HepG2 (cell line): ENCODE results near the gene KCNB1. TPM values are rescaled to one million over a fixed set of nuclear protein-coding genes. Genes with fewer than 3 reads are reported as not detected.
A peak's percentile ranks its signal among the peaks of the same experiment; 100 is the strongest.

Experiments
- ATRX ChIP-seq: sonication (generic); formaldehyde crosslinking; IDR thresholded peaks from 2 replicates; pipeline ENCODE4 v1.4.0; 2020; ENCODE audit warnings: missing genetic modification reagents, borderline replicate concordance
- DNMT3B ChIP-seq: conservative IDR thresholded peaks from 2 replicates; pipeline ENCODE4 v1.6.1; 2016; ENCODE audit warnings: missing biosample characterization, control low read depth
- EZH2 ChIP-seq: conservative IDR thresholded peaks from 2 replicates; pipeline ENCODE4 v1.6.1; 2012; ENCODE audit warnings: mild to moderate bottlenecking, low read depth, low read length, moderate library complexity
- FOXM1 ChIP-seq: sonication (generic); formaldehyde crosslinking; IDR thresholded peaks from 2 replicates; pipeline ENCODE4 v1.5.0; 2020; ENCODE audit warnings: missing genetic modification reagents
- HMGXB4 ChIP-seq, 2 experiments: sonication (generic) in 1 of 2; formaldehyde crosslinking in 1 of 2; IDR thresholded peaks; 2 replicates each; pipeline versions ENCODE4 v1.4.0 to v1.6.1; 2018 to 2020; ENCODE audit warnings: missing genetic modification reagents in 2 of 2, borderline replicate concordance in 1 of 2, low read depth in 1 of 2, mild to moderate bottlenecking in 1 of 2, missing biosample characterization in 1 of 2
- MTA3 ChIP-seq: sonication (generic); formaldehyde crosslinking; IDR thresholded peaks from 2 replicates; pipeline ENCODE4 v1.4.0; 2020; ENCODE audit warnings: missing genetic modification reagents
- NR0B2 ChIP-seq: sonication (generic); formaldehyde crosslinking; IDR thresholded peaks from 2 replicates; pipeline ENCODE4 v1.4.0; 2020; ENCODE audit warnings: mild to moderate bottlenecking, missing genetic modification reagents
- SIX4 ChIP-seq: sonication (generic); formaldehyde crosslinking; IDR thresholded peaks from 2 replicates; pipeline ENCODE4 v1.4.0; 2020; ENCODE audit warnings: missing genetic modification reagents
- SOX5 ChIP-seq: IDR thresholded peaks from 2 replicates; pipeline ENCODE4 v1.6.1; 2016; ENCODE audit warnings: borderline replicate concordance
- TAF15 ChIP-seq: fragments of 200-400 bp; formaldehyde crosslinking; IDR thresholded peaks from one replicate; pipeline ENCODE4 v1.6.1; 2018; ENCODE audit warnings: mild to moderate bottlenecking, low read depth, low read length; ENCODE audit not compliant: poor library complexity, severe bottlenecking
- THRA ChIP-seq: sonication (generic); formaldehyde crosslinking; IDR thresholded peaks from 2 replicates; pipeline ENCODE4 v1.4.0; 2020; ENCODE audit warnings: missing genetic modification reagents, borderline replicate concordance
- ZBTB20 ChIP-seq: sonication (generic); formaldehyde crosslinking; IDR thresholded peaks from 2 replicates; pipeline ENCODE4 v1.8.1; 2023; ENCODE audit warnings: missing genetic modification reagents, low read depth, mild to moderate bottlenecking, borderline replicate concordance
- ZBTB37 ChIP-seq: sonication (generic); formaldehyde crosslinking; IDR thresholded peaks from 2 replicates; pipeline ENCODE4 v1.4.0; 2020; ENCODE audit warnings: mild to moderate bottlenecking, missing genetic modification reagents
- ZHX1 ChIP-seq: sonication (generic); formaldehyde crosslinking; IDR thresholded peaks from 2 replicates; pipeline ENCODE4 v1.8.1; 2022; ENCODE audit warnings: low read depth, mild to moderate bottlenecking, missing genetic modification reagents
- ZNF124 ChIP-seq: sonication (generic); formaldehyde crosslinking; IDR thresholded peaks from 2 replicates; pipeline ENCODE4 v1.4.0; 2020; ENCODE audit warnings: missing genetic modification reagents
- ZNF317 ChIP-seq: sonication (generic); formaldehyde crosslinking; IDR thresholded peaks from 2 replicates; pipeline ENCODE4 v1.5.0; 2020; ENCODE audit warnings: mild to moderate bottlenecking, missing genetic modification reagents
- ZNF616 ChIP-seq: sonication (generic); formaldehyde crosslinking; IDR thresholded peaks from 2 replicates; pipeline ENCODE4 v1.5.0; 2020; ENCODE audit warnings: low read depth, mild to moderate bottlenecking, missing genetic modification reagents
- ZNF775 ChIP-seq: sonication (generic); formaldehyde crosslinking; IDR thresholded peaks from 2 replicates; pipeline ENCODE4 v1.4.0; 2020; ENCODE audit warnings: missing genetic modification reagents, mild to moderate bottlenecking, moderate library complexity, borderline replicate concordance
- ZSCAN20 ChIP-seq: sonication (generic); formaldehyde crosslinking; IDR thresholded peaks from 2 replicates; pipeline ENCODE4 v1.4.0; 2020; ENCODE audit warnings: missing genetic modification reagents, mild to moderate bottlenecking, borderline replicate concordance
- polyA plus RNA-seq, 8 experiments: library from polyadenylated mRNA; depleted of rRNA in 3 of 8; stranded (reverse) in 7 of 8; unstranded in 1 of 8; fragments of >200 nt; fragmentation: Illumina TruSeq in 4 of 8; extraction: Trizol in 4 of 8; gene quantifications; 2 replicates each; pipeline versions ENCODE4 v1.2.1 to v1.2.3, GENCODE V29; 2011 to 2016; ENCODE audit warnings: low read depth in 4 of 8, missing spikeins in 1 of 8, mixed read lengths in 1 of 8; ENCODE audit not compliant: insufficient read depth in 1 of 8
- total RNA-seq, 5 experiments: library from RNA; depleted of rRNA; stranded (reverse); fragments of >200 nt; fragmentation: Illumina TruSeq; extraction: Trizol; gene quantifications; 2 replicates each; pipeline ENCODE4 v1.2.3, GENCODE V29; 2016; ENCODE audit warnings: low read depth in 1 of 5

Gene KCNB1
- total and polyA plus RNA-seq, 2 of the 13 experiments (the other 11 are each of a cell fraction or from before 2014, with no cell fraction given), result 0.02 TPM; not detected in 1

GRCh38 chr20:49482621-49483017 is at the start of gene KCNB1 (continued):
- TF ChIP-seq SOX5 (CRISPR knock-in tag) (no peak), ZNF317 (CRISPR knock-in tag) (peak; percentile 80), DNMT3B (CRISPR knock-in tag) (peak; percentile 88; the same call in 1 of the 2 replicates), ZBTB20 (peak; percentile 80; the same call in 1 of the 2 replicates), EZH2 (no peak), ZNF616 (CRISPR knock-in tag) (peak; percentile 87), ZNF124 (CRISPR knock-in tag) (peak; percentile 94), ZNF775 (CRISPR knock-in tag) (no peak), MTA3 (CRISPR knock-in tag) (no peak), ATRX (no peak), ZSCAN20 (CRISPR knock-in tag) (peak; percentile 93), ZBTB37 (0 out of 2 replicates have a peak, but pooled peaks have one; percentile 34), THRA (CRISPR knock-in tag) (0 out of 2 replicates have a peak, but pooled peaks have one; percentile 72), HMGXB4 (CRISPR knock-in tag; IDR thresholded peaks at IDR 0.05; ENCODE audit: borderline replicate concordance in 1 of 2, low read depth in 1 of 2) (no peak), SIX4 (CRISPR knock-in tag) (peak; percentile 58; the same call in 1 of the 2 replicates), TAF15 (peak; percentile 88), ZHX1 (CRISPR knock-in tag) (no peak; the same call in 1 of the 2 replicates), FOXM1 (CRISPR knock-in tag) (peak; percentile 56; the same call in 1 of the 2 replicates), NR0B2 (CRISPR knock-in tag) (peak; percentile 67; the same call in 1 of the 2 replicates)
